HG03064 (cell line): ENCODE results near the gene MRPS24.
A peak's percentile ranks its signal among the peaks of the same experiment; 100 is the strongest.

Experiments
- ATAC-seq: cut with Tn5 transposase; IDR thresholded peaks from one replicate; pipeline ENCODE4 v1.9.1; 2021; ENCODE audit warnings: low read depth; ENCODE audit not compliant: unreplicated experiment

The MRPS24 gene

DNA sequence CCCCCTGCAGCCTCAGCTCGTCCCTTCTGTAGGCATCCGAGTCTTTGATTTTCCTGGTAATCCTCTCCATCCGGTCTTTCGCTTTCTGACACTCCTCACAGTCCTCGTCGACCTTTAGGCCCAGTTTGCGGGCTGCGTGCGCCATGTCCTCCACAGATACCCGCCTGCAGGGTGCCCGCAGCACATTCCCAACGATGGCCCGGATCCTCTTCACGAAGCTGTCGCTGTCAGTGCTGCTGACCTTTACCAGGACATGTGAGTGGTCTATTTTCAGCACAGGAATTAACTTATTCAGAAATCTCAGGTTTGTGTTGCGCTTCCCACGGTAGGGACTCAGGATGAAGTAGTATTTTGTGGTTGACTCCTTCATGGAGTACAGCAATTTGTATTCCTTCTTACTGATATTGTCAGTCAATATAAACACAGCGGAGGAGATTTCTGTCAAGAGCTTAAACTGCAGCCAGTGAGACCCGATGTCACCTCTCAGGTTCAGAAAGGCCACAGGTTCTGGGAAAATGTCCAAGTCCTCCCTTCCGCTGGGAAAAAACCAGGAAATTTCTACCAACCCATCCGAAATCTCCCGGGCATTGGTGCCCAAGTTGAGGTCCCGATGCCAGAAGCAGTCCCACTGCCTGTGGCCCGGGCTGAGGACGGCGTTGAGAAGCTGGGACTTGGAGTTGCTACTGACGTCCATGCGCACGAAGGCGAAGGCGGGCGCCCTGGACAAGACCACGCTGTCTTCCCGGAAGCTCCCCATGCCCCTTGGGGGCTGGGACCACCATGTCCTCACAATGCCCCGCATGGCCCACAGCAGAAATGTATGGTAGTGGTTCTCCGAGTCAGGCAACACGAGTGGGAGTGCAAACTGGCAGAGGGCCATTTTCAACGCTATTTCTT lies 8.9 kb upstream of the MRPS24 start:
- no peak for ATAC-seq

DNA sequence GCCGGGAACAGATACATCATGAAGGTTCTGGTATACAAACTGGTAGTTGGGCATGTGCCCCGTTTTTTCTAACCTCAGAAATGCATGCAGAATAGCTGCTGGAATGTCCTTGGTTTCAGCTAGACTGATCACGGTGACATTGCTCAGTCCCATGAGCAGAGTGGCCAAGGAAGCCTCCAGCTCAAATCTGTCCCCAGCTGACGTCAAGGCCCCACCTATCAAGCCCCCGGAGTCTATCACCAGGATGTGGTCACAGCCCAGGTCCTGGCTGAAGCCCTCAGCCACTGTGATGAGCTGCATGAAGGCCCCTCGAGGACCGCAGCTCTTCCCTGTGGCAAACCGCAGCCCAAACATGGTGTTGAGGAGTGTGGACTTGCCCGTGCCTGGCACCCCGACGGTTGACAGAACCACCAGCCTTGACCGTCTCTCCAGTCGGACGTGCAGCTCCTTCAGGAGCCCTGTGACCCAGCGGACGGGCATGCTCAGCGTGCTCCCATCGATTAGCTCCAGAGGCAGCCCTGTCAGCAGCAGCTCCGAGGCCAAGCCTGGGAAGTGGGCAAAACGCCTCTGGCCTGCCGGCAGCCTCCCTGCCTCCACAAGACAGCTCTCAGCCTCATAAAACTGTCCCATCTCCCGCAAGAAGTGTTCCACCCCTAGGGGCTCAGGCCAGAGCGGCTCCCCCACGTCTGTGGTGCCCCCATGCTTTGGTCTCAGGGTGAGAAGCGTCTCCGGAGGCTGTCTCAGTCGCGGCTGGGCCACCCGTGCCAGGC lies 7.8 kb upstream of the MRPS24 start:
- ATAC-seq = no peak

DNA sequence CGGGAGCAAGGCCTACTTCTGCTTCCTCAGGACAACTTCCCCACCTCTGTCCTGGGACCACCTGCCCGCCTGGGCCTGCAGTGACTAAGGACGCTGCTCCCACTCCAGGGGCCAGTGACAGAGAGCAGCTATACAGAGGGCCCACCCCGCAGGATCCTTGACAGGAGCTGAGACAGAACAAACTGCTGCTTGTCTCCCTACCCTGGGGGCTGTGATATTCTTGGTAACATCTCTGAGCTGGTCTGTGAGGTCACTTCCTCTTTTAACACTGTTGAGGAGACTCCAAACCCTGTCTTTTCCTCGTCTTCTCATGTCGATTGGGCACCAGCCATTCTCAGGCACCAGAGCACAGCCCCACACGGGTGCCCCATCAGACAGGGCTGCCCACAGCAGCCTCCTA lies 6.9 kb upstream of the MRPS24 start:
- no peak for ATAC-seq

DNA sequence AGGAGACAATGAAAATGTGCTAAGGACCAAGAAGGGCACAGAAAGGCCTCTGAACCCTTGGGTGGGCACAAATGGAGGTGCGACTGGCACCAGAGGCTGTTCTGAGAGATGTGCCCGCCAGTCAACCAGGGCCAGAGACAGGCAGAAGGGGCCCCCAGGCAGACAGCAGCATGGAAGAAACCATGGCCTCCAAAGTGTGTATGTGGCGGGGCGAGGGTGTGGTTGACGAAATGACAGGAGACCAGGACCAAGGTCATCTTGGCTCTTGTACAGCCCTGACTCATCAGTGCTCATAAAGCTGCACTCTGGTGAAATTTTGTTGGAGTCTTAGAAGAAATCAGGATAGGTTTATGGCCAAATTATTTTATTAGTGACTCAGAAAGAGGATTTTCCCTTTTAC lies 4.0 kb upstream of the MRPS24 start:
- no peak for ATAC-seq

DNA sequence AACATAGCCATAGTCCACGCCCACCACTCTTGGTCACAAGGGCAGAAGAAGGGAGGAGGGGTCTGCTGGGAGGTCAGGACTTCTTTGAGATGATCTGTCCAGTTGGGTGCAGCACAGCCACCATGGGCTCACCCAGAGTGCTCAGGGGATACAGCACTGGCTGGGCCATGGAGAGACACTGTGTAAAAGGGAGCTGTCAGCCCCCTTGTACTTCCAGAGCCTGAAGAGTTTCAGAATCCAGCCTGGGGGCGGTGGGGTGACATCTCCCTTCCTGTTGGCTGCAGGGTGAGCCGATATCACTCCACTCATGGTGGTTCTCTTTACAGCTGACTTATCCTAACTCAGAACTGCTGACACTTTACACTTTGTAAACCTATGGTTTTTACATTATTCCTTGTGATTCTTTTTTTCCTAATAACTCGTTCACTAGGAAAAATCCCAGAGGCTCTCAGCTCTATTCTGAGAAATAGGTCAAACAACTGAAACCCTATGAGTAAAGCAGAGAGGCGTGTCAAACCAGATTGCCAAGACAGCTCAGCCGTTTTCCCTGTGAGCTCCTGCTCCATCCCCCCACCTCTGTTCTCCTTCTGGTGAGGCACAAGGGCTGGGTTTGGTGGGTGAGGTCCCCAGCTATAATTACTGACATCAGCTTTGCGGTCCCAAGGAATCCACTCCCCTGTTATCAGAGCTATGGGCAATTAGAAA lies 3.2 kb upstream of the MRPS24 start:
- ATAC-seq = no peak

DNA sequence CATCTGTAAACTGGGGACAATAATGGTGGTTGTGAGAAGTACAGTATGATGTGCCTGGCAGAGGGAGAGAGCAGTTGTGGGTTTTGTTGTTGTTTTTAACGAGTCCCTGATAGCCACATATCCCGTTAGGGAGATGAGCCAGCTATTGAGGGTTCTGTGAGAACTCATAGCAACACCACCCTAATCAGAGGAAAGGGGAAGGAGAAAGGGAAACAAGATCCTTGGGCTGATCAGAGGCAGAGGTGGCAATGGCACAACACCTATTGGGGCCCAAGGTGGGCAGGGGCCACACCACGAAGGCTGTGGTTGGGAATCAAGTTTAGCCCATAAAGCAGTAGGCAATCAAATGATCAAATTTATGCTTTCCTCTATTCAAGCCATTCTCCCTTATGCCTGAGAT lies 1.7 kb upstream of the MRPS24 start:
- no peak for ATAC-seq

DNA sequence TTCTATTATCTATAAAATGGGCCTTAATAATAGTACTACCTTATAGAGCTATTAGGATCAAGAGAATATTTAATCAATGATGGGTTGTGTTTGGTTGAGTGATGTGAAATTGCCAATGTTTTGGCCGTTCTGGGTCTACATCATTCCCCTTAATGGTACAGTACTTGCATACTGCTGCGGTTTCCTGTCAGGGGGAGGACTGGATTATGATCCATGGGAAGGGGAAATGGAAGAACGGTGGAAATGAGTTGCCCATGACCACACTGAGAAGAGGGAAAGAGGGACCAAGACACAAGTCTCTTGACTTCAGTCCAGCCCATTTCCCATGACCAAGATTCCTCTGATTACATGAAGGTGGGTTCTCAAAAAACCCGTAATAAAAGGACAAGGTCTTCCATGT lies 999 bp upstream of the MRPS24 start:
- ATAC-seq = no peak

DNA sequence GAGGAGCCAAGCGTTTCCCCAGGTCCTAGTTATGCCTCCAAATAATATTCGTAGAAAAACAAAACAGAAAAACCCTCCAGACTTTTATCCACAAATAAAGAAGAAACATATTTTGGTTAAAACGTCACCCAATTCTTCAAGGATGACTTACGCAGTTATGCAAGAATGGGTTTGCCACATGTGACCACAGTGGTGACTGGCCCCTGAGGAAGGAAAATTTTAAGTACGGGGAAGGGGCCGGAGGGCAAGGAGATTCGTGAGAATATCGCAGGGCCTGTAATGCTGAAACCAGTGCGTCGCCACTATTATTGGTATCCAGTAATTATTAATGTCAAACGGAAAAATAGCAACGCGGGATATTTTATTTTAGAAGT lies 537 bp upstream of the MRPS24 start:
- ATAC-seq = peak; percentile 5

DNA sequence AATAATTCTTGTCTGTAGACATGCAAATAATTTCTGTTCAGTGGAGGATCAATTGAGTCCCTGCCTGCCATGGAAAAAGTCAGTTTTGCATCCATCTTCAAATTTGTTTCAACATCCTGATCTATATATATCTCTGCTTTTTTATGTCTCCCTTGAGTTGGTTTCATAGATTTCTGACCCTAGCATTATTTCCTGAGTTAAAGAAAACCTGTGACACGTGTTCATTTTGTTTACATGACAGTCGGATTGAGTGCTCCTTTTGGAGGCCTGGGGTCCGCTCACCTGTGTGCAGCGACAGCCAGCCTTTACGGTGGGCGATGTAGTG lies 674 bp downstream of the MRPS24 start:
- ATAC-seq = no peak

DNA sequence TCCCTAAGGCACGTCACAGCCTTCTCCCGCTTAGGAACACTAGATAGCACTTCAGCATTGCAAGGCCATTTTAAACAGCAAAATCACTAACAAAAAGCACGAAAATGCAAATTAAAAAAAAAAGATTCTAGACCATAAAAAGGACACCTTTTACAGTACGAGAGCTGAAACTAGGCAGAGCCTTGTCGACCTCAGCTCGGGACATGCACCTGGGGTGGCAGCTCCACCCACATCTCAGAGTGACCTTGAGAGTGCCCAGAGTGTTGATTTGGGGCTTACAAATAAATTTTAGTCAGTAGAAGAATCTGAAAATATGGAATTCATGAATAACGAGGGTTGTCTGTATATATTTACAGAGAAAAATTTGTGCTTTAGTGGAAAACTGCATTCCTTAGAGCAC lies 1.1 kb downstream of the MRPS24 start:
- ATAC-seq = no peak

DNA sequence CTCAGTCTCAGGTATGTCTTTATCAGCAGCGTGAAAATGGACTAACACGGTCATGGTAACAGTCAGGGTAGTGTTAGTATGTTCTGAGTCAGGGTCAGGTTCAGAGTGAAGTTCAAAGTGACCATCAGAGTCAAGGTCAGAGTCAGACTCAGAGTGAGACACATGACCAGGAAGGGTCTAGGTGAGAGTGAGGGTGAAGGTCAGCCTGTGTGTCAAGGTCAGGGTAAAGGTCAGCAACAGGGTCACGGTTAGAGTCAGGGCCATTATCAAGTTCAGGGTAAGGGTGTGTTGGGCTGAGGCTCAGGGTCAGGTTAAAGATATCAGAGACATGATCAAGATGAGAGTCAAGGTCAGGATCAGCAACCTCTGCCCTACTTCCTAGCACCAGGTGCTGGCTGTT lies 4.0 kb downstream of the MRPS24 start:
- ATAC-seq = no peak

DNA sequence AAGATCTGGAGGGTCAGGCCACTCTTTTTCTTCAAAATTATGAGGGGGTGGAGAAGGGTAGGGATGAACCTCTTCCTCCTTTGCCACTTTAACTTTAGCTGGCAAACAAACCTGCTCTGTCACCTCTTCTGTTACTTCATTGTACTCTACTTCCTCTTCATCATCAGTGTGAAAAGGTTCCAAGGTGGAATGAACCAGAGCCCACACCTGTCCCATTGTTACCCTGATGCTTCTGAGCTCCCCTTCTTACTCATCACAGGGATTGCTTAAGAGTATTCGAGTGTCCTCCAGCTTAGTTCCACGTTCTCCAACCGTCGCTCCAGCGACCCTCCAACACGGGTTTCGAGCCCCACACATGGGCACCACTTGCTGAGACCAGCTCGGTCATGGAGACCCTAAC lies 5.2 kb downstream of the MRPS24 start:
- no peak for ATAC-seq

DNA sequence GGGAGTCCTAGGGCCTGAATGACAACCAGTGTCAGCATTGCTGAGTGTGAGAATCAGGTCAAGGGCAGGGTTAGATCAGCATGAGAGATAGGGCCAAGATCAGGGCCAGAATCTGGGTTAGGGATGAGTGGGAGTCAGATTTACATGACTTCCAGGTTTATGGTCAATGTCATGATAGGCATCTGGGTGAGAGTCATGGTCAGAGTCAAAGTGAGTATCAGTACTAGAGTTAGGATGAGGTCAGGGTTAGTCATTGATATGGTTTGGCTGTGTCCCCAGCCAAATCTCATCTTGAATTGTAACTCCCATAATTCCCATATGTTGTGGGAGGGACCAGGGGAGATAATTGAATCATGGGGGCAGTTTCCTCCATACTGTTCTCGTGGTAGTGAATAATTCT lies 12.3 kb downstream of the MRPS24 start:
- no peak for ATAC-seq

DNA sequence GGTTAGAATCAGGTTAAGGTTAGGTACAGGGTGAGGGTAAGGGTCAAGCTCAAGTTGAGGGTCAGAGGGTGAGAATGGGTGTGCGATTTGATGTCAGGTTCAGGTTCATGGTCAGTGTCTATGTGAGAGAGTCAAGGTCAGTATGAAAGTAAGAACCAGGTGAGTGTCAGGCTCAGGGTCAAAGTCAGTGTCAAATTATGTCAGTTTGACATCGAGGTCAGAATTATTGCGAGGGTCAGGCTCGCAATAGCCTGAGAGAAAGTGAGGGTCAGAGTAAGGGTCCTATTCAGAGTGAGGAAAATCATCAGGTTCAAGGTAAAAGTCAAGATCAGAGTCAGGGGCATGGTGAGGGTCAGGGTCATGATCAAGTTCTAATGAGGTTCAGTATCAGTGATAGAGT lies 13.0 kb downstream of the MRPS24 start:
- no peak for ATAC-seq

DNA sequence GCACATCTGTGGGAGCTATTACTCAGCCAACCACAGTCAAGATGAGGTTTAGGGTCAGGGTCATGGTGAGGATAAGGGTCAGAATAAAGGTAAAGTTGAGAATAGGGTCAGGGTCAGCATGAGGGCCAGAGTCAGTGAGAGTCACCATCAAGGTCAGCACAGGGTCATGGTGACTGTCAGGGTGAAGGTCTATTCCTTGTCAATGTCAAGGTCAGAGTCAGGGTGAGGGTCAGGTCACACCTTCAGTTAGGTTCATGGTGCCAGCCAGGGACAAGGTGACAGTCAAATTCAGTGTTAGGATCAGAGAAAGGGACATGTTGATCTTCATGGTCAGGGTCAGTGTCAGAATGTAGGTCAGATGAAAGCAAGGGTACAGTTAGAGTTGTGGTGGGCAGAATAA lies 14.1 kb downstream of the MRPS24 start:
- no peak for ATAC-seq

DNA sequence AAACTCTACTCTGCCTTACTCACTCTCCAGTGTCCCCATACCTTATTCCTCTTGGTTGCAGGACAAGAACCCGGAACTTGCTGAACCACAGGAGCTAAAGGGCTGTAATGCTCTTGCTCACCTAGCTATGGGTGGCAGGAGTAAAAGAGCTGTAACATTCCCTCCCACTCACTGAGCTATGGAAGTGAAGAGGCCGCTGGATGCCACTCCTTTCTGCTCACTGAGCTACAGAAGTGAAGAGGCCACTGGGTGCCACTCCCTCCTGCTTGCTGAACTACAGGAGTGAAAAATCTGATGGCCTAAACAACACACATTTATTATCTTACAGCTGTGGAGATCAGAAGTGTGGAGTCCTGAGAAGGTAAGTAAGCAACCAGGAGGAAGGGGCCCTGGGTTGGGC lies 17.5 kb downstream of the MRPS24 start:
- no peak for ATAC-seq

DNA sequence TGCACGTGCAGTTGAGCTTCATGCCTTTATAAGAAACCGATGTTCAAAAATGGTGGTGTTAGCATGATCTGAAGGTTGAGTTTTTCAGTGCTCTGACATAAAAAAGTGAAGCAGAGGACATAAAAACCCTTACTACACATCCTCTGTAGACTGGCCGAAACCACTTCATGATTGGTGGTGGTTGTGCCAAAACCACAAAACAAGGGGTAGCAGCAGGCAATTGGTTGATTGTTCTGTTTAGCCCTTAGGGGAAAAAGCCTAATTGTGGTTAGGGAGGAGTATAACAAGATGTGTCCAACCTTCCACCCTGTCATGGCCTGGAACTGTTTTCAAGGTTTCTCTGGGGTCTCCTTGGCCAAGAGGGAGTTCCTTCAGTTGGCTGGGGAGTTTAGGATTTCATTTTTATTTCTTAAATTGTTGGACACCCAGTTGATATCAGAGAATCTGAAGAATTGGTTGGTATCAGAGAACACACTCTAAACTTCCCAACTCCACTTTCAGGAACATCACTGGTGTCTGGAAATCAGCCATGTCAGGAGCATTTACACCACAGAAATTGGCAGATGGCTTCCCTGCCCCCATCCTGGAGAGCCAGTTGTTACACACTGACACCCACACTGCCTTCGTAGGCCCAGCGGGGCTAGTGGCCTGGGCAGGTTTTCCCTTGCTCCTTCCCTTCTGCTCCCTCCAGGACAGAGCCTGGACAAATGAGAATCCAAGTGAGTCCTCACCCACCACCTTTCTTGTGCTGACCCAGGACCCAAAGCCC lies 18.8 kb downstream of the MRPS24 start:
- ATAC-seq = no peak

DNA sequence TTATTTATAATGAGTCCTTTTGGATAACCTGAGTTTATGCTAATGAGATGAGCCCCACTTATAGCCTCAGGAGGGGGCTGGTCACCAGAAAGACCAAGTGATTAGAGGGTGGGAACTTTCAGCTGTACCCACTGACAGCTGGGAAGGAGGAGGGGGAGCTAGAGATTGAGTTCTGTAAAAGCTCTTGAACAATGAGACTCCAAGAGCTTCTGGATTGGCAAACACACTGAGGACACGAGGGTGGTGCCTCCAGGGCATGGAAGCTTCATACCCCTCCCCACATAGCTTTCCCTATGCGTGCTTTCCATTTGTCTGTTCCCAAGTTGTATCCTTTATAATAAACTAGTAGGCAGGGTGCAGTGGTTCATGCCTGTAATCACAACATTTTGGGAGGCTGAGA lies 20.3 kb downstream of the MRPS24 start:
- no peak for ATAC-seq

DNA sequence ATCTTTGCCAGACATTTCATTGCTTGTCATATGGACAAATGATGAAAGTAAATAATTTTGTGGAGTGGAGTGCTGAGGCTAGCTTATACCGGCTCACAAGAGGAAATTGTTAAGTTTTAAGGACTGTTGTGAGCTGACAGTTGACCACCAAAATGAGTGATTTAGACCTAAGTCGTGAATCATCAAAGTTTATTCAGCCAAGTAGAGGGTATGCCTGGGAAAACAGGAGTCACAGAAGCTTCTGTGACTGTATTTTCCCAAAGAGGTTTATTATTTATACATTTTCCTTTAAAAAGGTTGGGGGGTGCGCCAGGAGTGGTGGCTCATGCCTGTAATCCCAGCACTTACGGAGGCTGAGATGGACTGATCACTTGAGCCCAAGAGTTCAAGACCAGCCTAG lies 21.8 kb downstream of the MRPS24 start:
- ATAC-seq = no peak

DNA sequence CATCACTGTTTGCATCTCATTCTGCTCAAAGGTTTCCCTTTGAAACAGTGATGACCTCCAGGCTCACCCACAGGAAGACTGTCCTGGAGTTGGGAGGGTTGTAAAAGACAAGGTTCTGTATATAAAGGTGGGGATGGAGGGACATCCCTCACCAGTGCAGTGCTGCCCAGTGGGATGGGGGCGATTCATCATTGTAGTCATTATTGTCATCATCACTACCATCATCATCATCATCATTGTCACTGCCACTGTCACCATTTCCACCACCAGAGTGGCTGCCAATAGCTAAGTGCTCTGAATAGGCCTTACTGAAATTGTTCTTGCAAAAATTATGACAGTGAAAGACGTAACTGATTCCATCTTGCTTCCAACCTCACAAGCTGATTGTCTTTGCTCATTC lies 24.7 kb downstream of the MRPS24 start:
- ATAC-seq = no peak

DNA sequence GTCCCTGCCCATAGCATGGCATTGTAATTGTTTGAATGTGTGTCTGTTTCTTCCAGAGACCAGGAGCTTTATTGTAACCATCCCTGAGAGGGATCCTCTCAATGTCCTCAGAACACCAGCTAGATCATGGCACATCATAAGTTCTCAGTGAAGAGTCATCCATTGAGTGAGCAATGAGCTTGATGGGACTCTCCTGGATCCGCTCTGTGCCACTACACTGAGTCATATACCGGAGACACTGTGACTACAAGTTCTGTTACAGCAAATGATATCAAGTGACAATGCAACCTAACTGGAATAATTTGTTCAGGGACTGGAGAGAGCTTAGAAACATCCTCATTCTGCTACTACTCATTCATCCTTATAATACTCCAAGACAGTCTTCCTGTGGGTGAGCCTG lies 25.1 kb downstream of the MRPS24 start:
- ATAC-seq = no peak
